K562 (cell line): ENCODE data around the gene MICU1.

Source experiments
- EHMT2 ChIP-seq: fragments of 450-650 bp; IDR thresholded peaks from 2 replicates; pipeline ENCODE4 v1.6.1; 2018; ENCODE audit warnings: antibody characterized with exemption
- HMG20B ChIP-seq: fragments of 250-450 bp; sonication (Bioruptor Pico); IDR thresholded peaks from 2 replicates; pipeline ENCODE4 v1.5.0; 2021; ENCODE audit warnings: mild to moderate bottlenecking
- MYC ChIP-seq, 2 experiments: fragments of 250-450 bp in 1 of 2; sonication (Bioruptor Pico) in 1 of 2; IDR thresholded peaks; 2 replicates each; pipeline versions ENCODE4 v1.5.1 to v1.6.1; 2012 to 2021; ENCODE audit warnings: low read depth in 2 of 2, borderline replicate concordance in 1 of 2, improper control_type of control experiment in 1 of 2, low read length in 1 of 2, mild to moderate bottlenecking in 1 of 2, moderate library complexity in 1 of 2
- RFX5 ChIP-seq: IDR thresholded peaks from 2 replicates; pipeline ENCODE4 v1.6.1; 2011; ENCODE audit warnings: low read depth, mild to moderate bottlenecking, improper control_type of control experiment, low read length

DNA sequence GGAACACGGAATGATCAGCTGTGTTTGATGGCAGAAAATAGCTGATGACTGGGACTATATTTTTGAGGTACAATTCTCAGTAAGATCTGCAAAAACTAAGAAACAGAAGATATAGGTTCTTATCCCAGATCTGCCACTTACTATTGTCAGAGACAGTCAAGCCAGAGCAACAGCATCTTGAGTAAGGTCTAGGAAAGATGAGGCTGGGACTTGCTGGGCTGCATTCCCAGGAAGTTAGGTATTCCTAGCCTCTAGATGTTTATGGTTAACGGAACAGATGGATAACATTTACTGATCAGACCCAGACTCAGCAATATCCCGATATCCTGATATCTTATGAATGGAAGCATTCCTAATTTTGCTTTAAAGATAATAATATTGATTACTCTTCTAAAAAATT, 202.5 kb downstream of the MICU1 start:
- TF ChIP-seq HMG20B (CRISPR knock-in tag) = no peak
- TF ChIP-seq MYC (IDR thresholded peaks at IDR 0.05; ENCODE audit: low read depth, low read length) = no peak
- TF ChIP-seq MYC (CRISPR knock-in tag; IDR thresholded peaks at IDR 0.05; ENCODE audit: borderline replicate concordance, low read depth) = no peak
- no peak for TF ChIP-seq RFX5
- no peak for TF ChIP-seq EHMT2
